ENCODE measurements around the gene TSSK3.

Gene TSSK3

GRCh38 chr1:32372149-32372756 lies 9.9 kb downstream of the TSSK3 start:
- no peaks in the 10 kb centered on the region for H3K27me3 Mint-ChIP-seq (ENCODE audit: low read depth)
- no peak for TF ChIP-seq CTCF (IDR thresholded peaks at IDR 0.05; ENCODE audit: unreplicated experiment in 3 of 3)
- peaks cover 57% of the 10 kb centered on the region for H3K36me3 Mint-ChIP-seq (ENCODE audit: low read depth)
- H3K9me3 Mint-ChIP-seq, result no peaks in the 10 kb centered on the region
- H3K4me1 Mint-ChIP-seq, result no peaks in the 10 kb centered on the region
- H3K27ac Mint-ChIP-seq, result no peak overlapping the region
- H3K4me3 Mint-ChIP-seq, result no peak overlapping the region

GRCh38 chr1:32373996-32374592 lies 11.8 kb downstream of the TSSK3 start:
- H3K9me3 Mint-ChIP-seq, result no peaks in the 10 kb centered on the region
- TF ChIP-seq CTCF (IDR thresholded peaks at IDR 0.05; ENCODE audit: unreplicated experiment in 3 of 3), result no peak
- no peaks in the 10 kb centered on the region for H3K27me3 Mint-ChIP-seq (ENCODE audit: low read depth)
- peaks cover 63% of the 10 kb centered on the region for H3K36me3 Mint-ChIP-seq (ENCODE audit: low read depth)
- H3K27ac Mint-ChIP-seq, result no peak overlapping the region
- H3K4me3 Mint-ChIP-seq, result no peak overlapping the region
- no peaks in the 10 kb centered on the region for H3K4me1 Mint-ChIP-seq

GRCh38 chr1:32376199-32376598 lies 13.9 kb downstream of the TSSK3 start:
- H3K27me3 Mint-ChIP-seq (ENCODE audit: low read depth), result no peaks in the 10 kb centered on the region
- peaks cover 78% of the 10 kb centered on the region for H3K36me3 Mint-ChIP-seq (ENCODE audit: low read depth)
- no peak overlapping the region for H3K27ac Mint-ChIP-seq
- TF ChIP-seq CTCF (IDR thresholded peaks at IDR 0.05; ENCODE audit: unreplicated experiment in 3 of 3), result no peak
- H3K9me3 Mint-ChIP-seq, result no peaks in the 10 kb centered on the region
- no peak overlapping the region for H3K4me3 Mint-ChIP-seq
- H3K4me1 Mint-ChIP-seq, result no peaks in the 10 kb centered on the region

- H3K4me1 Mint-ChIP-seq, result no peaks in the 10 kb centered on the region
- H3K4me3 Mint-ChIP-seq, result no peak overlapping the region
- no peak for TF ChIP-seq CTCF (IDR thresholded peaks at IDR 0.05; ENCODE audit: unreplicated experiment in 3 of 3)
- no peak overlapping the region for H3K27ac Mint-ChIP-seq
- H3K36me3 Mint-ChIP-seq (ENCODE audit: low read depth), result peaks cover 75% of the 10 kb centered on the region
- no peaks in the 10 kb centered on the region for H3K27me3 Mint-ChIP-seq (ENCODE audit: low read depth)
- no peaks in the 10 kb centered on the region for H3K9me3 Mint-ChIP-seq
Measured at GRCh38 chr1:32377541-32378220, 15.3 kb downstream of the TSSK3 start.

GRCh38 chr1:32380057-32380456 lies 17.7 kb downstream of the TSSK3 start:
- Mint-ChIP-seq H3K36me3 (ENCODE audit: low read depth) (peaks cover 71% of the 10 kb centered on the region), H3K4me3 (no peak overlapping the region), H3K27ac (no peak overlapping the region), H3K9me3 (no peaks in the 10 kb centered on the region), H3K4me1 (no peaks in the 10 kb centered on the region), H3K27me3 (ENCODE audit: low read depth) (no peaks in the 10 kb centered on the region)
- no peak for TF ChIP-seq CTCF (IDR thresholded peaks at IDR 0.05; ENCODE audit: unreplicated experiment in 3 of 3)

Measured in nephron (organoid).